ENCODE data around the gene HIBCH.
A peak's percentile ranks its signal among the peaks of the same experiment; 100 is the strongest.
"Not testable (repeated sequence)": the region's sequence is repeated elsewhere in the genome, so short reads cannot be mapped to it uniquely, and the experiment has no call there.

HIBCH gene

GRCh38 chr2:190302052-190302451 is 17.6 kb downstream of the HIBCH start:
- H2BK15ac ChIP-seq (ENCODE audit: low read depth, poor library complexity, severe bottlenecking), result no peak overlapping the region
- H3K23ac ChIP-seq (ENCODE audit: low read length in 2 of 2), result no peak overlapping the region
- no peaks in the 10 kb centered on the region for H3K27me3 ChIP-seq (ENCODE audit: control insufficient read depth in 1 of 2, insufficient read depth in 1 of 2, low read length in 2 of 2)
- no peak overlapping the region for H2AFZ ChIP-seq (ENCODE audit: low read depth, low read length)
- no peak overlapping the region for H3K27ac ChIP-seq (ENCODE audit: low read length, poor library complexity, severe bottlenecking)
- H3K14ac ChIP-seq (ENCODE audit: low read length in 2 of 2), result no peak overlapping the region
- peaks cover 21% of the 10 kb centered on the region for H3K79me1 ChIP-seq (replicated peaks; ENCODE audit: low read length, poor library complexity, severe bottlenecking)
- H3K4ac ChIP-seq (ENCODE audit: low read depth in 1 of 2, low read length in 2 of 2), result no peak overlapping the region
- no peak overlapping the region for H2BK5ac ChIP-seq (ENCODE audit: low read depth, low read length, poor library complexity, severe bottlenecking)
- no peak for DNase-seq
- H3K9ac ChIP-seq (ENCODE audit: low read length), result no peak overlapping the region
- no peak overlapping the region for H2BK12ac ChIP-seq (ENCODE audit: low read length in 2 of 2)
- H3K4me2 ChIP-seq (ENCODE audit: low read length, poor library complexity, severe bottlenecking), result no peak overlapping the region
- H3K4me1 ChIP-seq (ENCODE audit: control insufficient read depth, insufficient read depth, low read depth, low read length), result no peaks in the 10 kb centered on the region
- peak overlapping the region in 1 of 2 experiments; percentile 12 for H3K18ac ChIP-seq (ENCODE audit: low read depth in 1 of 2, low read length in 2 of 2)
- H3K36me3 ChIP-seq (ENCODE audit: control insufficient read depth in 1 of 2, insufficient read depth in 2 of 2, low read depth in 1 of 2, low read length in 2 of 2), result peaks cover 4 to 41% of the 10 kb centered on the region in 2 experiments
- WGBS, result 83% methylated on average over 1 of the region's 1 CpG
- H4K91ac ChIP-seq (ENCODE audit: low read length), result no peak overlapping the region
- no peak overlapping the region for H2AK5ac ChIP-seq (ENCODE audit: low read length, severe bottlenecking)
- H3K4me3 ChIP-seq (ENCODE audit: insufficient read depth in 1 of 2, low read depth in 1 of 2, low read length in 2 of 2), result no peak overlapping the region
- no peak overlapping the region for H4K8ac ChIP-seq (ENCODE audit: low read length)
- H3K9me3 ChIP-seq (ENCODE audit: control insufficient read depth, low read length), result no peaks in the 10 kb centered on the region
- H2BK120ac ChIP-seq (ENCODE audit: low read depth, low read length), result no peak overlapping the region

- Histone ChIP-seq H2BK120ac (ENCODE audit: low read depth, low read length) (no peak overlapping the region), H2BK5ac (ENCODE audit: low read depth, low read length, poor library complexity, severe bottlenecking) (no peak overlapping the region), H2AFZ (ENCODE audit: low read depth, low read length) (no peak overlapping the region), H3K4me1 (ENCODE audit: control insufficient read depth, insufficient read depth, low read depth, low read length) (no peaks in the 10 kb centered on the region), H3K27me3 (ENCODE audit: control insufficient read depth in 1 of 2, insufficient read depth in 1 of 2, low read length in 2 of 2) (no peaks in the 10 kb centered on the region), H3K36me3 (ENCODE audit: control insufficient read depth in 1 of 2, insufficient read depth in 2 of 2, low read depth in 1 of 2, low read length in 2 of 2) (peaks cover 4 to 40% of the 10 kb centered on the region in 2 experiments), H3K4me3 (ENCODE audit: insufficient read depth in 1 of 2, low read depth in 1 of 2, low read length in 2 of 2) (no peak overlapping the region), H3K27ac (ENCODE audit: low read length, poor library complexity, severe bottlenecking) (no peak overlapping the region), H2BK15ac (ENCODE audit: low read depth, poor library complexity, severe bottlenecking) (no peak overlapping the region), H3K14ac (ENCODE audit: low read length in 2 of 2) (no peak overlapping the region), H3K9ac (ENCODE audit: low read length) (no peak overlapping the region), H4K8ac (ENCODE audit: low read length) (no peak overlapping the region), H3K23ac (ENCODE audit: low read length in 2 of 2) (no peak overlapping the region), H4K91ac (ENCODE audit: low read length) (no peak overlapping the region), H3K9me3 (ENCODE audit: control insufficient read depth, low read length) (no peaks in the 10 kb centered on the region), H2AK5ac (ENCODE audit: low read length, severe bottlenecking) (no peak overlapping the region), H2BK12ac (ENCODE audit: low read length in 2 of 2) (no peak overlapping the region), H3K4me2 (ENCODE audit: low read length, poor library complexity, severe bottlenecking) (no peak overlapping the region), H3K79me1 (replicated peaks; ENCODE audit: low read length, poor library complexity, severe bottlenecking) (peaks cover 19% of the 10 kb centered on the region), H3K4ac (ENCODE audit: low read depth in 1 of 2, low read length in 2 of 2) (no peak overlapping the region), H3K18ac (ENCODE audit: low read depth in 1 of 2, low read length in 2 of 2) (no peak overlapping the region)
- no peak for DNase-seq
These were observed 18.6 kb downstream of the HIBCH start for GRCh38 chr2:190301032-190301431.

- not testable (repeated sequence) for H3K9ac ChIP-seq (ENCODE audit: low read length); H2BK12ac ChIP-seq (ENCODE audit: low read length in 2 of 2); H4K91ac ChIP-seq (ENCODE audit: low read length); H4K8ac ChIP-seq (ENCODE audit: low read length); H3K23ac ChIP-seq (ENCODE audit: low read length in 2 of 2); H2BK5ac ChIP-seq (ENCODE audit: low read depth, low read length, poor library complexity, severe bottlenecking); H2AK5ac ChIP-seq (ENCODE audit: low read length, severe bottlenecking); H3K9me3 ChIP-seq (ENCODE audit: control insufficient read depth, low read length); H3K4me2 ChIP-seq (ENCODE audit: low read length, poor library complexity, severe bottlenecking); DNase-seq; H2BK120ac ChIP-seq (ENCODE audit: low read depth, low read length); H3K4me3 ChIP-seq (ENCODE audit: insufficient read depth in 1 of 2, low read depth in 1 of 2, low read length in 2 of 2); H3K4me1 ChIP-seq (ENCODE audit: control insufficient read depth, insufficient read depth, low read depth, low read length); H3K27me3 ChIP-seq (ENCODE audit: control insufficient read depth in 1 of 2, insufficient read depth in 1 of 2, low read length in 2 of 2); H3K4ac ChIP-seq (ENCODE audit: low read depth in 1 of 2, low read length in 2 of 2); H3K14ac ChIP-seq (ENCODE audit: low read length in 2 of 2); H2AFZ ChIP-seq (ENCODE audit: low read depth, low read length); H3K18ac ChIP-seq (ENCODE audit: low read depth in 1 of 2, low read length in 2 of 2); H2BK15ac ChIP-seq (ENCODE audit: low read depth, poor library complexity, severe bottlenecking); H3K27ac ChIP-seq (ENCODE audit: low read length, poor library complexity, severe bottlenecking)
- H3K79me1 ChIP-seq (replicated peaks; ENCODE audit: low read length, poor library complexity, severe bottlenecking), result peaks cover 15% of the 10 kb centered on the region
- peaks cover 4 to 57% of the 10 kb centered on the region in 2 experiments for H3K36me3 ChIP-seq (ENCODE audit: control insufficient read depth in 1 of 2, insufficient read depth in 2 of 2, low read depth in 1 of 2, low read length in 2 of 2)
- WGBS, result 100% methylated on average over 1 of the region's 2 CpGs
These were observed 21.7 kb downstream of the HIBCH start for GRCh38 chr2:190297880-190298279.

GRCh38 chr2:190283783-190284182 is 35.8 kb downstream of the HIBCH start:
- Histone ChIP-seq H2BK12ac (ENCODE audit: low read length in 2 of 2) (no peak overlapping the region), H3K4ac (ENCODE audit: low read depth in 1 of 2, low read length in 2 of 2) (no peak overlapping the region), H3K14ac (ENCODE audit: low read length in 2 of 2) (no peak overlapping the region), H3K9me3 (ENCODE audit: control insufficient read depth, low read length) (no peaks in the 10 kb centered on the region), H3K27ac (ENCODE audit: low read length, poor library complexity, severe bottlenecking) (no peak overlapping the region), H2BK15ac (ENCODE audit: low read depth, poor library complexity, severe bottlenecking) (no peak overlapping the region), H3K4me1 (ENCODE audit: control insufficient read depth, insufficient read depth, low read depth, low read length) (no peaks in the 10 kb centered on the region), H2AK5ac (ENCODE audit: low read length, severe bottlenecking) (no peak overlapping the region), H3K18ac (ENCODE audit: low read depth in 1 of 2, low read length in 2 of 2) (no peak overlapping the region), H3K4me3 (ENCODE audit: insufficient read depth in 1 of 2, low read depth in 1 of 2, low read length in 2 of 2) (no peak overlapping the region), H2BK5ac (ENCODE audit: low read depth, low read length, poor library complexity, severe bottlenecking) (no peak overlapping the region), H3K79me1 (replicated peaks; ENCODE audit: low read length, poor library complexity, severe bottlenecking) (no peaks in the 10 kb centered on the region), H4K91ac (ENCODE audit: low read length) (no peak overlapping the region), H4K8ac (ENCODE audit: low read length) (no peak overlapping the region), H3K4me2 (ENCODE audit: low read length, poor library complexity, severe bottlenecking) (no peak overlapping the region), H3K36me3 (ENCODE audit: control insufficient read depth in 1 of 2, insufficient read depth in 2 of 2, low read depth in 1 of 2, low read length in 2 of 2) (peaks cover 9 to 47% of the 10 kb centered on the region in 2 experiments), H2AFZ (ENCODE audit: low read depth, low read length) (no peak overlapping the region), H3K27me3 (ENCODE audit: control insufficient read depth in 1 of 2, insufficient read depth in 1 of 2, low read length in 2 of 2) (no peaks in the 10 kb centered on the region), H3K23ac (ENCODE audit: low read length in 2 of 2) (no peak overlapping the region), H2BK120ac (ENCODE audit: low read depth, low read length) (no peak overlapping the region), H3K9ac (ENCODE audit: low read length) (peak overlapping the region; percentile 64)
- 95% methylated on average over 2 of the region's 2 CpGs for WGBS
- DNase-seq, result no peak

Data from mesenchymal stem cell (in vitro differentiated cells and primary cell).